Panc1 (cell line): ENCODE results near the gene KNDC1.

Experiments used
- CTCF ChIP-seq: fragments of 450-650 bp; IDR thresholded peaks from 2 replicates; pipeline ENCODE4 v1.5.1; 2017; ENCODE audit warnings: mild to moderate bottlenecking
- POLR2AphosphoS5 ChIP-seq: IDR thresholded peaks from 2 replicates; pipeline ENCODE4 v1.6.1; 2012; ENCODE audit warnings: mild to moderate bottlenecking, low read depth, low read length, moderate library complexity
- SIN3A ChIP-seq: IDR thresholded peaks from 2 replicates; pipeline ENCODE4 v1.6.1; 2012; ENCODE audit warnings: low read depth, mild to moderate bottlenecking, low read length, moderate library complexity, borderline replicate concordance; ENCODE audit not compliant: insufficient read depth

GRCh38 chr10:133209641-133210040, 49.6 kb downstream of the KNDC1 start:
- TF ChIP-seq CTCF (no peak), SIN3A (no peak), POLR2AphosphoS5 (no peak)
